ENCODE data around the gene APOBEC3A.
"Not testable (repeated sequence)": the region's sequence is repeated elsewhere in the genome, so short reads cannot be mapped to it uniquely, and the experiment has no call there.

APOBEC3A gene

GRCh38 chr22:38956551-38956950 lies 858 bp upstream of the APOBEC3A start:
- H3K4me3 Mint-ChIP-seq, result no peak overlapping the region
- peaks cover 9 to 22% of the 10 kb centered on the region in 2 donors for H3K27me3 Mint-ChIP-seq
- H3K4me1 Mint-ChIP-seq (ENCODE audit: low read depth in 2 of 2), result peaks cover 0 to 7% of the 10 kb centered on the region in 2 donors
- no peak for ATAC-seq (replicated peaks)
- H3K27ac Mint-ChIP-seq, result peak overlapping the region in 1 of 2 donors; percentile 61
- H3K36me3 Mint-ChIP-seq (ENCODE audit: insufficient read depth), result no peaks in the 10 kb centered on the region
- DNase-seq, result no peak
- H3K9me3 Mint-ChIP-seq, result no peaks in the 10 kb centered on the region

- Mint-ChIP-seq H3K27me3 (peaks cover under 1 to 11% of the 10 kb centered on the region in 2 donors), H3K27ac (peak overlapping the region in 1 of 2 donors; percentile 9), H3K9me3 (no peaks in the 10 kb centered on the region)
These were observed 620 bp downstream of the APOBEC3A start for GRCh38 chr22:38957808-38958650.

GRCh38 chr22:38958651-38958943 lies 1.2 kb downstream of the APOBEC3A start:
- not testable (repeated sequence) for H3K4me3 Mint-ChIP-seq; ATAC-seq (replicated peaks); DNase-seq; H3K27me3 Mint-ChIP-seq; H3K36me3 Mint-ChIP-seq (ENCODE audit: insufficient read depth); H3K4me1 Mint-ChIP-seq (ENCODE audit: low read depth in 2 of 2); H3K9me3 Mint-ChIP-seq
- peak overlapping the region in 1 of 2 donors; percentile 9 for H3K27ac Mint-ChIP-seq

More at GRCh38 chr22:38957808-38958650, 620 bp downstream of the APOBEC3A start:
- H3K36me3 Mint-ChIP-seq (ENCODE audit: insufficient read depth), result no peaks in the 10 kb centered on the region
- H3K4me3 Mint-ChIP-seq, result no peak overlapping the region
- ATAC-seq (replicated peaks) (no peak), DNase-seq (no peak)
- peaks cover 0 to 7% of the 10 kb centered on the region in 2 donors for H3K4me1 Mint-ChIP-seq (ENCODE audit: low read depth in 2 of 2)

GRCh38 chr22:38959590-38959989 lies 2.2 kb downstream of the APOBEC3A start:
- DNase-seq, result no peak
- H3K4me3 Mint-ChIP-seq, result no peak overlapping the region
- no peak for ATAC-seq (replicated peaks)
- H3K36me3 Mint-ChIP-seq (ENCODE audit: insufficient read depth), result no peaks in the 10 kb centered on the region
- H3K27ac Mint-ChIP-seq, result no peak overlapping the region
- peaks cover 0 to 1% of the 10 kb centered on the region in 2 donors for H3K4me1 Mint-ChIP-seq (ENCODE audit: low read depth in 2 of 2)
- H3K27me3 Mint-ChIP-seq, result peaks cover 0 to 8% of the 10 kb centered on the region in 2 donors
- H3K9me3 Mint-ChIP-seq, result no peaks in the 10 kb centered on the region

GRCh38 chr22:38960673-38961072 lies 3.3 kb downstream of the APOBEC3A start:
- H3K4me3 Mint-ChIP-seq; H3K4me1 Mint-ChIP-seq (ENCODE audit: low read depth in 2 of 2); ATAC-seq (replicated peaks); DNase-seq; H3K36me3 Mint-ChIP-seq (ENCODE audit: insufficient read depth); H3K9me3 Mint-ChIP-seq; H3K27ac Mint-ChIP-seq: not testable (repeated sequence)
- H3K27me3 Mint-ChIP-seq, result peaks cover 0 to 18% of the 10 kb centered on the region in 2 donors

GRCh38 chr22:38963291-38963738 lies 5.9 kb downstream of the APOBEC3A start:
- H3K27ac Mint-ChIP-seq; DNase-seq; H3K4me3 Mint-ChIP-seq; H3K4me1 Mint-ChIP-seq (ENCODE audit: low read depth in 2 of 2); H3K9me3 Mint-ChIP-seq; H3K36me3 Mint-ChIP-seq (ENCODE audit: insufficient read depth); ATAC-seq (replicated peaks): not testable (repeated sequence)
- H3K27me3 Mint-ChIP-seq, result peaks cover 4 to 44% of the 10 kb centered on the region in 2 donors

GRCh38 chr22:38963872-38964271 lies 6.5 kb downstream of the APOBEC3A start:
- H3K27me3 Mint-ChIP-seq, result peaks cover 5 to 50% of the 10 kb centered on the region in 2 donors
- no peak overlapping the region for H3K27ac Mint-ChIP-seq
- no peaks in the 10 kb centered on the region for H3K9me3 Mint-ChIP-seq
- no peak for DNase-seq
- peaks cover 0 to 7% of the 10 kb centered on the region in 2 donors for H3K4me1 Mint-ChIP-seq (ENCODE audit: low read depth in 2 of 2)
- H3K36me3 Mint-ChIP-seq (ENCODE audit: insufficient read depth), result no peaks in the 10 kb centered on the region
- ATAC-seq (replicated peaks), result no peak
- no peak overlapping the region for H3K4me3 Mint-ChIP-seq

- Mint-ChIP-seq H3K27me3 (peaks cover 10 to 54% of the 10 kb centered on the region in 2 donors), H3K4me3 (no peak overlapping the region), H3K27ac (no peak overlapping the region), H3K36me3 (ENCODE audit: insufficient read depth) (no peaks in the 10 kb centered on the region), H3K9me3 (no peaks in the 10 kb centered on the region), H3K4me1 (ENCODE audit: low read depth in 2 of 2) (peaks cover 0 to 7% of the 10 kb centered on the region in 2 donors)
- no peak for DNase-seq
- no peak for ATAC-seq (replicated peaks)
These were observed 6.9 kb downstream of the APOBEC3A start for GRCh38 chr22:38964306-38964705.

GRCh38 chr22:38964989-38965388 lies 7.6 kb downstream of the APOBEC3A start:
- peaks cover 12 to 61% of the 10 kb centered on the region in 2 donors for H3K27me3 Mint-ChIP-seq
- H3K27ac Mint-ChIP-seq, result no peak overlapping the region
- H3K4me1 Mint-ChIP-seq (ENCODE audit: low read depth in 2 of 2), result peaks cover 0 to 7% of the 10 kb centered on the region in 2 donors
- no peaks in the 10 kb centered on the region for H3K9me3 Mint-ChIP-seq
- ATAC-seq (replicated peaks) (no peak), DNase-seq (no peak)
- no peak overlapping the region for H3K4me3 Mint-ChIP-seq
- H3K36me3 Mint-ChIP-seq (ENCODE audit: insufficient read depth), result no peaks in the 10 kb centered on the region

- Mint-ChIP-seq H3K36me3 (ENCODE audit: insufficient read depth) (no peaks in the 10 kb centered on the region), H3K4me1 (ENCODE audit: low read depth in 2 of 2) (peaks cover 0 to 7% of the 10 kb centered on the region in 2 donors), H3K9me3 (no peaks in the 10 kb centered on the region), H3K27me3 (peaks cover 19 to 69% of the 10 kb centered on the region in 2 donors), H3K4me3 (no peak overlapping the region), H3K27ac (peak overlapping the region in 1 of 2 donors; percentile 29)
- ATAC-seq (replicated peaks) (no peak), DNase-seq (no peak)
These were observed 8.4 kb downstream of the APOBEC3A start for GRCh38 chr22:38965614-38966379.

- no peak overlapping the region for H3K4me3 Mint-ChIP-seq
- no peaks in the 10 kb centered on the region for H3K9me3 Mint-ChIP-seq
- no peak for ATAC-seq (replicated peaks)
- H3K36me3 Mint-ChIP-seq (ENCODE audit: insufficient read depth), result no peaks in the 10 kb centered on the region
- H3K4me1 Mint-ChIP-seq (ENCODE audit: low read depth in 2 of 2), result peaks cover 0 to 7% of the 10 kb centered on the region in 2 donors
- peak overlapping the region in 1 of 2 donors; percentile 67 for H3K27ac Mint-ChIP-seq
- DNase-seq, result no peak
- H3K27me3 Mint-ChIP-seq, result peaks cover 23 to 75% of the 10 kb centered on the region in 2 donors
These were observed 8.9 kb downstream of the APOBEC3A start for GRCh38 chr22:38966380-38966702.

GRCh38 chr22:38966942-38967341 lies 9.5 kb downstream of the APOBEC3A start:
- Mint-ChIP-seq H3K4me3 (no peak overlapping the region), H3K9me3 (no peaks in the 10 kb centered on the region), H3K27ac (peak overlapping the region; percentile 24 to 67), H3K36me3 (ENCODE audit: insufficient read depth) (no peaks in the 10 kb centered on the region), H3K4me1 (ENCODE audit: low read depth in 2 of 2) (peaks cover 0 to 7% of the 10 kb centered on the region in 2 donors), H3K27me3 (peaks cover 29 to 77% of the 10 kb centered on the region in 2 donors)
- ATAC-seq (replicated peaks) (no peak), DNase-seq (no peak)

- Mint-ChIP-seq H3K27ac (peak overlapping the region in 1 of 2 donors; percentile 24), H3K9me3 (no peaks in the 10 kb centered on the region), H3K4me3 (no peak overlapping the region), H3K36me3 (ENCODE audit: insufficient read depth) (peaks cover 3% of the 10 kb centered on the region), H3K27me3 (peaks cover 31 to 77% of the 10 kb centered on the region in 2 donors), H3K4me1 (ENCODE audit: low read depth in 2 of 2) (peaks cover 0 to 7% of the 10 kb centered on the region in 2 donors)
- ATAC-seq (replicated peaks) (peak; percentile 27), DNase-seq (no peak)
These were observed 10.3 kb downstream of the APOBEC3A start for GRCh38 chr22:38967451-38968450.
